Ishikawa (cell line): ENCODE measurements around the gene ATP13A3.

Experiments
- CEBPB ChIP-seq: IDR thresholded peaks from 2 replicates; pipeline ENCODE4 v1.6.1; 2012
- CREB1 ChIP-seq: IDR thresholded peaks from 2 replicates; pipeline ENCODE4 v1.6.1; 2012; ENCODE audit warnings: low read depth
- EGR1 ChIP-seq: IDR thresholded peaks from 2 replicates; pipeline ENCODE4 v1.6.1; 2012
- EP300 ChIP-seq: IDR thresholded peaks from 2 replicates; pipeline ENCODE4 v1.6.1; 2012; ENCODE audit warnings: borderline replicate concordance
- FOXM1 ChIP-seq: IDR thresholded peaks from 2 replicates; pipeline ENCODE4 v1.6.1; 2012; ENCODE audit warnings: low read depth, borderline replicate concordance
- MAX ChIP-seq: IDR thresholded peaks from 2 replicates; pipeline ENCODE4 v1.6.1; 2012
- NFIC ChIP-seq: IDR thresholded peaks from 2 replicates; pipeline ENCODE4 v1.6.1; 2012
- RAD21 ChIP-seq: IDR thresholded peaks from 2 replicates; pipeline ENCODE4 v1.6.1; 2012; ENCODE audit warnings: low read depth
- TAF1 ChIP-seq: IDR thresholded peaks from 2 replicates; pipeline ENCODE4 v1.6.1; 2012; ENCODE audit warnings: low read depth, mild to moderate bottlenecking
- TCF12 ChIP-seq: IDR thresholded peaks from 2 replicates; pipeline ENCODE4 v1.6.1; 2012; ENCODE audit warnings: low read depth
- TEAD4 ChIP-seq: IDR thresholded peaks from 2 replicates; pipeline ENCODE4 v1.6.1; 2012
- USF1 ChIP-seq: IDR thresholded peaks from 2 replicates; pipeline ENCODE4 v1.6.1; 2012
- YY1 ChIP-seq: IDR thresholded peaks from 2 replicates; pipeline ENCODE4 v1.6.1; 2012; ENCODE audit warnings: low read depth
- ZBTB7A ChIP-seq: IDR thresholded peaks from 2 replicates; pipeline ENCODE4 v1.6.1; 2012; ENCODE audit warnings: low read depth
- TF ChIP-seq, protein P1 (sequence below): IDR thresholded peaks from 2 replicates; pipeline ENCODE4 v1.6.1; 2012; ENCODE audit warnings: low read depth, mild to moderate bottlenecking

Gene ATP13A3

GRCh38 chr3:194364314-194364651 is 122.5 kb downstream of the ATP13A3 start:
- TF ChIP-seq ZBTB7A (no peak), EGR1 (no peak), USF1 (no peak), CEBPB (no peak)
- TF ChIP-seq, protein P1, sequence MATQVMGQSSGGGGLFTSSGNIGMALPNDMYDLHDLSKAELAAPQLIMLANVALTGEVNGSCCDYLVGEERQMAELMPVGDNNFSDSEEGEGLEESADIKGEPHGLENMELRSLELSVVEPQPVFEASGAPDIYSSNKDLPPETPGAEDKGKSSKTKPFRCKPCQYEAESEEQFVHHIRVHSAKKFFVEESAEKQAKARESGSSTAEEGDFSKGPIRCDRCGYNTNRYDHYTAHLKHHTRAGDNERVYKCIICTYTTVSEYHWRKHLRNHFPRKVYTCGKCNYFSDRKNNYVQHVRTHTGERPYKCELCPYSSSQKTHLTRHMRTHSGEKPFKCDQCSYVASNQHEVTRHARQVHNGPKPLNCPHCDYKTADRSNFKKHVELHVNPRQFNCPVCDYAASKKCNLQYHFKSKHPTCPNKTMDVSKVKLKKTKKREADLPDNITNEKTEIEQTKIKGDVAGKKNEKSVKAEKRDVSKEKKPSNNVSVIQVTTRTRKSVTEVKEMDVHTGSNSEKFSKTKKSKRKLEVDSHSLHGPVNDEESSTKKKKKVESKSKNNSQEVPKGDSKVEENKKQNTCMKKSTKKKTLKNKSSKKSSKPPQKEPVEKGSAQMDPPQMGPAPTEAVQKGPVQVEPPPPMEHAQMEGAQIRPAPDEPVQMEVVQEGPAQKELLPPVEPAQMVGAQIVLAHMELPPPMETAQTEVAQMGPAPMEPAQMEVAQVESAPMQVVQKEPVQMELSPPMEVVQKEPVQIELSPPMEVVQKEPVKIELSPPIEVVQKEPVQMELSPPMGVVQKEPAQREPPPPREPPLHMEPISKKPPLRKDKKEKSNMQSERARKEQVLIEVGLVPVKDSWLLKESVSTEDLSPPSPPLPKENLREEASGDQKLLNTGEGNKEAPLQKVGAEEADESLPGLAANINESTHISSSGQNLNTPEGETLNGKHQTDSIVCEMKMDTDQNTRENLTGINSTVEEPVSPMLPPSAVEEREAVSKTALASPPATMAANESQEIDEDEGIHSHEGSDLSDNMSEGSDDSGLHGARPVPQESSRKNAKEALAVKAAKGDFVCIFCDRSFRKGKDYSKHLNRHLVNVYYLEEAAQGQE: no peak

DNA sequence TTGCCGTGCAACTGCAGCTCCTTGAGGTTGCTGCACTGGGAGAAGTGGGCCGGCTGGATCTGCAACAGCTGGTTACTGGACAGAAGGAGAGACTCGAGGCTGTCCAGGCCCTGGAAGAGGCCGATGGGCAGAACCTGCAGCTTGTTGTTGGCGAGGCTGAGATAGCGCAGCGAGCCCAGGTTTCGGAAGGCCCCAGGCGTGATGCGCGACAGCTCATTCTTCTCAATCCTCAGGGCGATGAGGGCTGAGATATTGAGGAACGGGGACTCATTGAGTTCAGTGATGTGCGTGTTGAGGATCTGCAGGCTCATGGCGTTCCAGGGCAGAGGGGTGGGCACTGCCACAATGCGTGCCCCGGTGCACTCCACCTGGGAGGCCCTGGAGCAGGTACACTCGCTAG is 126.2 kb downstream of the ATP13A3 start:
- TF ChIP-seq MAX (no peak), TCF12 (no peak), NFIC (no peak), TAF1 (no peak), YY1 (no peak), TEAD4 (no peak), CREB1 (no peak), ZBTB7A (no peak), EGR1 (no peak), EP300 (no peak), CEBPB (no peak), FOXM1 (no peak), USF1 (no peak), RAD21 (no peak)
- TF ChIP-seq, protein P1: no peak

GRCh38 chr3:194357681-194358080 is 129.1 kb downstream of the ATP13A3 start:
- no peak for TF ChIP-seq ZBTB7A
- no peak for TF ChIP-seq EP300
- no peak for TF ChIP-seq TAF1

GRCh38 chr3:194355379-194355778 is 131.4 kb downstream of the ATP13A3 start:
- TF ChIP-seq TCF12 (no peak), NFIC (no peak), EGR1 (no peak), YY1 (no peak), FOXM1 (no peak), EP300 (no peak), MAX (no peak), TAF1 (no peak), ZBTB7A (no peak), RAD21 (no peak), CEBPB (no peak), CREB1 (no peak), USF1 (no peak), TEAD4 (no peak)
- TF ChIP-seq, protein P1: no peak

DNA sequence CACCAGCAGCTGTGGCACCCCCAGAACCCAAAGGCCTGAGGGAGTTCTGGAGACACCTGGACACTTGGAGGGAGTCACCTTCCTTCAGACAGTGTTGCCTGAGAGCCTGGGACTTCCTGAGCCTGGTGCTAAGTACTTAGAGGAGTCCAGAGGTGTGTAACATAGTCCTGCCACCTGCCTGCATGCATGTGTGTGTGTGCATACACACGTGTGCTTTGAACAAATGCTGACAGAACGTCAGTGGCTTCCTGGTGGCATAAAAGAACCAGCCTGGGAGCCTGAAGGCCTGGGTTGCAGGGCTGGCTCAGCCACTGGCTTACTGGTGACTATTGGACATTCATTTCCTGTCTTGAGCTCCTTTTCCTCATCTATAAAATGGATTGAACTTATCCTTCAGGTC is 132.5 kb downstream of the ATP13A3 start:
- TF ChIP-seq CEBPB (no peak), EGR1 (no peak), TEAD4 (no peak), FOXM1 (no peak), MAX (no peak), EP300 (no peak), NFIC (no peak), RAD21 (no peak), USF1 (no peak), ZBTB7A (no peak), TCF12 (no peak), CREB1 (no peak), TAF1 (no peak), YY1 (no peak)
- TF ChIP-seq, protein P1: no peak
